ENCODE measurements around the gene ETFA. TPM values are rescaled to one million over a fixed set of nuclear protein-coding genes. Genes with fewer than 3 reads are reported as not detected.

The ETFA gene
- 151 TPM for total RNA-seq

- DNase-seq = peak; percentile 98
Observed at GRCh38 chr15:76311100-76311953, at the start of gene ETFA. Gene ETFA (minus strand): TSS chr15:76311469. CDS start chr15:76311388, 81 bp downstream.

GRCh38 chr15:76360416-76360815, 49.1 kb upstream of the ETFA start:
- no peak for DNase-seq

GRCh38 chr15:76359152-76359551, 47.9 kb upstream of the ETFA start:
- DNase-seq = peak; percentile 23

- no peak for DNase-seq
Observed at GRCh38 chr15:76358453-76358852, 47.2 kb upstream of the ETFA start.

GRCh38 chr15:76354823-76355440, 43.7 kb upstream of the ETFA start:
- DNase-seq = no peak

- no peak for DNase-seq
Observed at GRCh38 chr15:76353903-76354302, 42.6 kb upstream of the ETFA start.

GRCh38 chr15:76353023-76353577, 41.8 kb upstream of the ETFA start:
- no peak for DNase-seq

GRCh38 chr15:76349301-76350070, 38.2 kb upstream of the ETFA start:
- DNase-seq = no peak

GRCh38 chr15:76347482-76348055, 36.3 kb upstream of the ETFA start:
- peak; percentile 42 for DNase-seq

GRCh38 chr15:76346669-76347481, 35.6 kb upstream of the ETFA start:
- DNase-seq = peak; percentile 45

- peak; percentile 65 for DNase-seq
Observed at GRCh38 chr15:76345880-76346668, 34.8 kb upstream of the ETFA start.

- no peak for DNase-seq
Observed at GRCh38 chr15:76345583-76345879, 34.3 kb upstream of the ETFA start.

GRCh38 chr15:76344893-76345582, 33.8 kb upstream of the ETFA start:
- peak; percentile 43 for DNase-seq

GRCh38 chr15:76343313-76343996, 32.2 kb upstream of the ETFA start:
- peak; percentile 30 for DNase-seq

GRCh38 chr15:76342382-76343201, 31.3 kb upstream of the ETFA start:
- DNase-seq = peak; percentile 30

GRCh38 chr15:76342058-76342381, 30.8 kb upstream of the ETFA start:
- DNase-seq = peak; percentile 36

- DNase-seq = no peak
Observed at GRCh38 chr15:76341366-76342057, 30.2 kb upstream of the ETFA start.

- peak; percentile 44 for DNase-seq
Observed at GRCh38 chr15:76340803-76341365, 29.6 kb upstream of the ETFA start.
